Liver (tissue), 3 donors: Measurements from ENCODE around the gene LARGE1.

Source experiments
- CTCF ChIP-seq: fragments of 150-350 bp; IDR thresholded peaks from 2 replicates; pipeline ENCODE4 v1.5.1; 2017; ENCODE audit warnings: improper control_type of control experiment, low read depth, low read length; ENCODE audit not compliant: missing input control
- EGR1 ChIP-seq, 2 donors: IDR thresholded peaks; 2 replicates each; pipeline ENCODE4 v1.6.1; 2016 to 2018; ENCODE audit warnings: antibody characterized with exemption in 2 of 2, low read depth in 2 of 2
- JUND ChIP-seq, 2 donors: IDR thresholded peaks; 2 replicates each; pipeline ENCODE4 v1.6.1; 2016; ENCODE audit warnings: antibody characterized with exemption in 2 of 2
- MAX ChIP-seq: IDR thresholded peaks from 2 replicates; pipeline ENCODE4 v1.6.1; 2016; ENCODE audit warnings: antibody characterized with exemption
- TAF1 ChIP-seq: conservative IDR thresholded peaks from 2 replicates; pipeline ENCODE4 v1.6.1; 2016; ENCODE audit warnings: antibody characterized with exemption, mild to moderate bottlenecking
- donor health status: healthy.
- donor health status: healthy.

- TF ChIP-seq TAF1 = no peak
- TF ChIP-seq JUND (IDR thresholded peaks at IDR 0.05) = no peak
- no peak for TF ChIP-seq CTCF
- no peak for TF ChIP-seq EGR1 (IDR thresholded peaks at IDR 0.05; ENCODE audit: low read depth in 2 of 2)
- TF ChIP-seq MAX = no peak
Observed at GRCh38 chr22:33544707-33545106, 375.6 kb downstream of the LARGE1 start.
